Stimulated activated CD8-positive, alpha-beta memory T cell treated with anti-CD3 and anti-CD28 coated beads, Interleukin-15, amount 100 ng/mL, for 4 hours (primary cell): ENCODE results near the gene MEA1.
"Not testable (repeated sequence)": the region's sequence is repeated elsewhere in the genome, so short reads cannot be mapped to it uniquely, and the experiment has no call there.

ENCODE experiments used
- DNase-seq, 2 donors: peaks; one replicate each; pipeline ENCODE4 v3.0.0-alpha.2; 2020; ENCODE audit warnings: low read depth in 2 of 2

The MEA1 gene

GRCh38 chr6:43013843-43014433, at the start of gene MEA1, which contains the start of gene KLHDC3:
Gene MEA1 (minus strand): TSS chr6:43013946. CDS start chr6:43013813, 133 bp downstream.
Gene KLHDC3 (plus strand): TSS chr6:43014249. CDS start chr6:43017193, 2,944 bp downstream.
- peak; percentile 96 to 99 for DNase-seq

GRCh38 chr6:43062818-43063217, 49.1 kb upstream of the MEA1 start:
- no peak for DNase-seq

GRCh38 chr6:43061861-43062260, 48.1 kb upstream of the MEA1 start:
- DNase-seq = no peak

GRCh38 chr6:43060755-43061633, 47.2 kb upstream of the MEA1 start:
- no peak for DNase-seq

GRCh38 chr6:43060034-43060754, 46.4 kb upstream of the MEA1 start:
- no peak for DNase-seq

GRCh38 chr6:43059168-43060033, 45.7 kb upstream of the MEA1 start, which contains the start of the genes KLC4 and MRPL2:
Gene KLC4 (plus strand): TSS chr6:43059631. CDS start chr6:43061336, 1,705 bp downstream.
Gene MRPL2 (minus strand): TSS chr6:43059434. CDS start chr6:43059381, 53 bp downstream.
- peak; percentile 92 to 97 for DNase-seq

GRCh38 chr6:43058531-43058930, 44.8 kb upstream of the MEA1 start:
- no peak for DNase-seq

GRCh38 chr6:43055966-43056365, 42.2 kb upstream of the MEA1 start:
- DNase-seq = no peak

- DNase-seq = no peak
Observed at GRCh38 chr6:43054206-43054943, 40.6 kb upstream of the MEA1 start.

GRCh38 chr6:43053545-43054205, 39.9 kb upstream of the MEA1 start, which contains the start of gene CUL7:
Gene CUL7 (minus strand): TSS chr6:43053851. CDS start chr6:43052788, 1,063 bp downstream.
- peak; percentile 71 to 76 for DNase-seq

- DNase-seq = no peak
Observed at GRCh38 chr6:43052842-43053544, 39.2 kb upstream of the MEA1 start.

GRCh38 chr6:43052225-43052841, 38.6 kb upstream of the MEA1 start:
- DNase-seq = no peak

GRCh38 chr6:43050981-43051380, 37.2 kb upstream of the MEA1 start:
- no peak for DNase-seq

GRCh38 chr6:43047998-43048397, 34.3 kb upstream of the MEA1 start:
- no peak for DNase-seq

- DNase-seq = no peak
Observed at GRCh38 chr6:43045371-43045930, 31.7 kb upstream of the MEA1 start.

GRCh38 chr6:43043310-43043709, 29.6 kb upstream of the MEA1 start:
- no peak for DNase-seq

- DNase-seq = not testable (repeated sequence)
Observed at GRCh38 chr6:43041475-43041874, 27.7 kb upstream of the MEA1 start.

GRCh38 chr6:43040542-43041257, 27.0 kb upstream of the MEA1 start:
- DNase-seq = no peak
